GM23338 (cell line): ENCODE data around the gene EYA2.

Experiments
- CTCF ChIP-seq, 2 experiments: fragments of 200-600 bp in 1 of 2; sonication (generic) in 1 of 2; conservative IDR thresholded peaks; 2 replicates each; pipeline versions ENCODE4 v1.5.1 to v1.6.1; 2016 to 2017; ENCODE audit warnings: antibody characterized with exemption in 2 of 2, low read depth in 2 of 2, mild to moderate bottlenecking in 2 of 2, moderate library complexity in 1 of 2
- EZH2phosphoT487 ChIP-seq: fragments of 200-600 bp; sonication (generic); IDR thresholded peaks from one replicate; pipeline ENCODE4 v1.8.1; 2018; ENCODE audit warnings: antibody characterized with exemption; ENCODE audit not compliant: unreplicated experiment

GRCh38 chr20:46973766-46974165 lies 79.1 kb downstream of the EYA2 start:
- TF ChIP-seq CTCF (conservative IDR thresholded peaks at IDR 0.05; ENCODE audit: low read depth in 2 of 2) (no peak), EZH2phosphoT487 (no peak)
